HEK293 (cell line): ENCODE results near the gene ACVR2A.

Experiments
- CTCF ChIA-PET: fragments of 350-600 bp; formaldehyde crosslinking; extraction: SDS; loops from one replicate; lab custom pipeline; 2021; ENCODE audit warnings: antibody characterized with exemption; lab: Yijun Ruan, JAX
- POLR2A ChIA-PET: fragments of 300-600 bp; formaldehyde crosslinking; extraction: SDS; loops from one replicate; lab custom pipeline; 2020; ENCODE audit warnings: antibody characterized with exemption, inconsistent platforms; lab: Yijun Ruan, JAX
- H3K27ac ChIP-seq: fragments of 200-500 bp; sonication (Bioruptor generic); 2 replicates; pipeline ENCODE4 v1.5.1; 2014; ENCODE audit warnings: low read depth, low read length, control low read depth, inconsistent platforms; ENCODE audit errors: extremely low read depth
- H3K36me3 ChIP-seq, 2 experiments: fragments of 200-500 bp in 1 of 2; sonication (Bioruptor generic) in 1 of 2; 1 replicate in 1 of 2; 2 replicates in 1 of 2; pipeline ENCODE4 v1.5.1; 2014 to 2017; ENCODE audit warnings: inconsistent platforms in 2 of 2, low read length in 2 of 2; ENCODE audit not compliant: control insufficient read depth in 2 of 2, insufficient read depth in 1 of 2
- H3K4me1 ChIP-seq: fragments of 200-500 bp; sonication (Bioruptor generic); 2 replicates; pipeline ENCODE4 v1.5.1; 2014; ENCODE audit warnings: mild to moderate bottlenecking, low read length, inconsistent platforms; ENCODE audit not compliant: control insufficient read depth, insufficient read depth
- H3K4me3 ChIP-seq: 2 replicates; pipeline ENCODE4 v1.5.1; 2011; ENCODE audit warnings: low read depth, mild to moderate bottlenecking, control low read depth, low read length, moderate library complexity
- H3K9me3 ChIP-seq: fragments of 200-500 bp; sonication (Bioruptor generic); 2 replicates; pipeline ENCODE4 v1.5.1; 2014; ENCODE audit warnings: low read depth, low read length, inconsistent platforms; ENCODE audit not compliant: control insufficient read depth, insufficient read depth
- AEBP2 ChIP-seq: fragments of 450-650 bp; formaldehyde crosslinking; IDR thresholded peaks from 2 replicates; pipeline ENCODE4 v1.5.1; 2016; ENCODE audit warnings: missing biosample characterization, missing genetic modification characterization, borderline replicate concordance
- MEIS1 ChIP-seq: sonication (generic); formaldehyde crosslinking; IDR thresholded peaks from 2 replicates; pipeline ENCODE4 v1.8.1; 2022; ENCODE audit warnings: missing genetic modification reagents, mild to moderate bottlenecking, borderline replicate concordance
- SALL2 ChIP-seq: fragments of 450-650 bp; formaldehyde crosslinking; IDR thresholded peaks from 2 replicates; pipeline ENCODE4 v1.5.0; 2017; ENCODE audit warnings: missing biosample characterization, mild to moderate bottlenecking, missing genetic modification characterization, borderline replicate concordance
- SP3 ChIP-seq: fragments of 450-650 bp; formaldehyde crosslinking; IDR thresholded peaks from 2 replicates; pipeline ENCODE4 v1.5.1; 2016; ENCODE audit warnings: missing biosample characterization, missing genetic modification characterization
- TSHZ1 ChIP-seq: fragments of 450-650 bp; formaldehyde crosslinking; IDR thresholded peaks from 2 replicates; pipeline ENCODE4 v1.5.1; 2016; ENCODE audit warnings: missing biosample characterization, missing genetic modification characterization, borderline replicate concordance
- YY1 ChIP-seq: fragments of 450-650 bp; formaldehyde crosslinking; IDR thresholded peaks from 2 replicates; pipeline ENCODE4 v1.5.1; 2018; ENCODE audit warnings: missing biosample characterization, missing genetic modification characterization
- ZBTB26 ChIP-seq: fragments of 450-650 bp; formaldehyde crosslinking; optimal IDR thresholded peaks from 2 replicates; pipeline ENCODE3; 2016; ENCODE audit warnings: missing biosample characterization, mild to moderate bottlenecking, missing genetic modification characterization
- ZBTB6 ChIP-seq: fragments of 450-650 bp; formaldehyde crosslinking; IDR thresholded peaks from 2 replicates; pipeline ENCODE4 v1.5.1; 2017; ENCODE audit warnings: missing biosample characterization, missing genetic modification characterization
- ZFP69B ChIP-seq: fragments of 450-650 bp; formaldehyde crosslinking; IDR thresholded peaks from 2 replicates; pipeline ENCODE4 v1.5.1; 2016; ENCODE audit warnings: missing biosample characterization, missing genetic modification characterization
- ZIC2 ChIP-seq: fragments of 450-650 bp; formaldehyde crosslinking; IDR thresholded peaks from 2 replicates; pipeline ENCODE4 v1.5.1; 2016; ENCODE audit warnings: missing biosample characterization, missing genetic modification characterization
- ZNF138 ChIP-seq: fragments of 450-650 bp; formaldehyde crosslinking; IDR thresholded peaks from 2 replicates; pipeline ENCODE4 v1.5.1; 2016; ENCODE audit warnings: missing biosample characterization, missing genetic modification characterization, borderline replicate concordance
- ZNF274 ChIP-seq, 2 experiments: fragments of 200-500 bp in 1 of 2; fragments of 450-650 bp in 1 of 2; sonication (Bioruptor generic) in 1 of 2; formaldehyde crosslinking in 1 of 2; IDR thresholded peaks; 2 replicates each; pipeline versions ENCODE4 v1.5.1 to v1.6.1; 2014 to 2016; ENCODE audit warnings: borderline replicate concordance in 1 of 2, inconsistent platforms in 1 of 2, low read length in 1 of 2, missing biosample characterization in 1 of 2, missing genetic modification characterization in 1 of 2
- ZNF354C ChIP-seq: fragments of 450-650 bp; formaldehyde crosslinking; IDR thresholded peaks from 2 replicates; pipeline ENCODE4 v1.5.1; 2016; ENCODE audit warnings: missing biosample characterization, missing genetic modification characterization, low read depth, borderline replicate concordance
- ZNF404 ChIP-seq: fragments of 450-650 bp; formaldehyde crosslinking; IDR thresholded peaks from 2 replicates; pipeline ENCODE4 v1.5.1; 2017; ENCODE audit warnings: missing biosample characterization, missing genetic modification characterization
- ZNF488 ChIP-seq: fragments of 450-650 bp; formaldehyde crosslinking; IDR thresholded peaks from 2 replicates; pipeline ENCODE4 v1.5.1; 2016; ENCODE audit warnings: missing biosample characterization, missing genetic modification characterization
- ZNF510 ChIP-seq: fragments of 450-650 bp; formaldehyde crosslinking; IDR thresholded peaks from 2 replicates; pipeline ENCODE4 v1.5.1; 2018; ENCODE audit warnings: mild to moderate bottlenecking, missing genetic modification characterization, missing biosample characterization; ENCODE audit not compliant: insufficient replicate concordance
- ZNF549 ChIP-seq: fragments of 450-650 bp; IDR thresholded peaks from 2 replicates; pipeline ENCODE4 v1.5.1; 2018; ENCODE audit warnings: missing biosample characterization, missing genetic modification characterization, mild to moderate bottlenecking, inconsistent platforms, moderate library complexity
- ZNF555 ChIP-seq: fragments of 450-650 bp; formaldehyde crosslinking; conservative IDR thresholded peaks from 2 replicates; pipeline ENCODE4 v1.5.1; 2017; ENCODE audit warnings: missing biosample characterization, mild to moderate bottlenecking, missing genetic modification characterization, inconsistent platforms
- ZNF654 ChIP-seq: fragments of 450-650 bp; formaldehyde crosslinking; IDR thresholded peaks from 2 replicates; pipeline ENCODE4 v1.5.1; 2016; ENCODE audit warnings: low read depth, missing biosample characterization, missing genetic modification characterization
- ZNF76 ChIP-seq: fragments of 450-650 bp; formaldehyde crosslinking; IDR thresholded peaks from 2 replicates; pipeline ENCODE4; 2016; ENCODE audit warnings: low read depth, missing biosample characterization, missing genetic modification characterization, borderline replicate concordance
- ZNF792 ChIP-seq: fragments of 450-650 bp; formaldehyde crosslinking; IDR thresholded peaks from 2 replicates; pipeline ENCODE4 v1.5.1; 2016; ENCODE audit warnings: missing biosample characterization, missing genetic modification characterization
- ZSCAN16 ChIP-seq: fragments of 450-650 bp; formaldehyde crosslinking; IDR thresholded peaks from 2 replicates; pipeline ENCODE4 v1.5.1; 2016; ENCODE audit warnings: missing biosample characterization, missing genetic modification characterization

Gene ACVR2A

GRCh38 chr2:147924647-147925046, 79.8 kb downstream of the ACVR2A start:
- no peak for TF ChIP-seq TSHZ1 (tag by site-specific recombination)
- no peak for TF ChIP-seq ZNF488 (tag by site-specific recombination)
- no peak for TF ChIP-seq ZNF274 (IDR thresholded peaks at IDR 0.05; ENCODE audit: low read length)
- no peak for TF ChIP-seq ZNF274 (tag by site-specific recombination; IDR thresholded peaks at IDR 0.05; ENCODE audit: borderline replicate concordance)
- TF ChIP-seq MEIS1, result no peak
- no peak for TF ChIP-seq ZNF555
- TF ChIP-seq YY1 (tag by site-specific recombination), result no peak
- Histone ChIP-seq H3K27ac (no peak overlapping the region), H3K4me3 (no peak overlapping the region), H3K9me3 (no peaks in the 10 kb centered on the region), H3K4me1 (no peaks in the 10 kb centered on the region), H3K36me3 (peaks cover 0 to 31% of the 10 kb centered on the region in 2 experiments; a peak in 2 of 3 replicates)
- CTCF ChIA-PET, result no interaction called here
- POLR2A ChIA-PET, result no interaction called here

- TF ChIP-seq ZFP69B, result no peak
- no peak for TF ChIP-seq ZIC2 (tag by site-specific recombination)
- no peak for TF ChIP-seq ZNF792 (tag by site-specific recombination)
- no peak for TF ChIP-seq ZNF138 (tag by site-specific recombination)
- no peak for TF ChIP-seq ZNF354C (tag by site-specific recombination)
- no peak for TF ChIP-seq AEBP2 (tag by site-specific recombination)
- no peak for TF ChIP-seq ZNF549 (tag by site-specific recombination)
- TF ChIP-seq ZNF76, result no peak
- no peak for TF ChIP-seq ZBTB26
- no peak for TF ChIP-seq ZBTB6 (tag by site-specific recombination)
- TF ChIP-seq ZNF510 (tag by site-specific recombination), result no peak
- no peak for TF ChIP-seq ZNF488 (tag by site-specific recombination)
- TF ChIP-seq ZNF404 (tag by site-specific recombination), result no peak
- TF ChIP-seq SP3 (tag by site-specific recombination), result no peak
- no peak for TF ChIP-seq ZSCAN16 (tag by site-specific recombination)
- TF ChIP-seq SALL2 (tag by site-specific recombination), result no peak
- no peak for TF ChIP-seq ZNF654 (tag by site-specific recombination)
- POLR2A ChIA-PET, result no interaction called here
These were observed 81.1 kb downstream of the ACVR2A start for GRCh38 chr2:147925886-147926285.

More at GRCh38 chr2:147925886-147926285, 81.1 kb downstream of the ACVR2A start:
- Histone ChIP-seq H3K36me3 (peaks cover 0 to 28% of the 10 kb centered on the region in 2 experiments; a peak in 2 of 3 replicates), H3K27ac (no peak overlapping the region), H3K4me3 (no peak overlapping the region), H3K9me3 (no peaks in the 10 kb centered on the region), H3K4me1 (no peaks in the 10 kb centered on the region)
- CTCF ChIA-PET, result no interaction called here
